Progenitor cell of endocrine pancreas (in vitro differentiated cells): ENCODE measurements around the gene NOTCH1. TPM values are rescaled to one million over a fixed set of nuclear protein-coding genes. Genes with fewer than 3 reads are reported as not detected.

ENCODE experiments used
- DNase-seq: peaks from one replicate; pipeline ENCODE4 v3.0.0; 2021; ENCODE audit warnings: low spot score; ENCODE audit not compliant: unreplicated experiment
- H3K27ac Mint-ChIP-seq: 2 replicates; pipeline ENCODE4 v1.8.0; 2021; ENCODE audit warnings: mild to moderate bottlenecking, moderate library complexity, mixed read lengths
- H3K27me3 Mint-ChIP-seq: 2 replicates; pipeline ENCODE4 v1.8.0; 2021; ENCODE audit warnings: mixed read lengths
- H3K36me3 Mint-ChIP-seq: 2 replicates; pipeline ENCODE4 v1.8.0; 2022; ENCODE audit warnings: mixed read lengths; ENCODE audit not compliant: insufficient read depth
- H3K4me1 Mint-ChIP-seq: 2 replicates; pipeline ENCODE4 v1.8.0; 2021; ENCODE audit warnings: low read depth, mixed read lengths
- H3K4me3 Mint-ChIP-seq: 2 replicates; pipeline ENCODE4 v1.8.0; 2021; ENCODE audit warnings: low read depth, mild to moderate bottlenecking, moderate library complexity, mixed read lengths
- H3K9me3 Mint-ChIP-seq: 2 replicates; pipeline ENCODE4 v1.8.0; 2021; ENCODE audit warnings: low read depth, mixed read lengths
- total RNA-seq: library from RNA; stranded (reverse); gene quantifications from 2 replicates; pipeline ENCODE4 v1.2.1, GENCODE V29; 2021
- TF ChIP-seq, protein P1 (sequence below): fragments of 200-600 bp; sonication (generic); IDR thresholded peaks from one replicate; pipeline ENCODE4 v1.5.0; 2021; ENCODE audit warnings: antibody characterized with exemption, mild to moderate bottlenecking; ENCODE audit not compliant: unreplicated experiment

The NOTCH1 gene
- total RNA-seq, 1 donor from 2014 or later, result 130 TPM

DNA sequence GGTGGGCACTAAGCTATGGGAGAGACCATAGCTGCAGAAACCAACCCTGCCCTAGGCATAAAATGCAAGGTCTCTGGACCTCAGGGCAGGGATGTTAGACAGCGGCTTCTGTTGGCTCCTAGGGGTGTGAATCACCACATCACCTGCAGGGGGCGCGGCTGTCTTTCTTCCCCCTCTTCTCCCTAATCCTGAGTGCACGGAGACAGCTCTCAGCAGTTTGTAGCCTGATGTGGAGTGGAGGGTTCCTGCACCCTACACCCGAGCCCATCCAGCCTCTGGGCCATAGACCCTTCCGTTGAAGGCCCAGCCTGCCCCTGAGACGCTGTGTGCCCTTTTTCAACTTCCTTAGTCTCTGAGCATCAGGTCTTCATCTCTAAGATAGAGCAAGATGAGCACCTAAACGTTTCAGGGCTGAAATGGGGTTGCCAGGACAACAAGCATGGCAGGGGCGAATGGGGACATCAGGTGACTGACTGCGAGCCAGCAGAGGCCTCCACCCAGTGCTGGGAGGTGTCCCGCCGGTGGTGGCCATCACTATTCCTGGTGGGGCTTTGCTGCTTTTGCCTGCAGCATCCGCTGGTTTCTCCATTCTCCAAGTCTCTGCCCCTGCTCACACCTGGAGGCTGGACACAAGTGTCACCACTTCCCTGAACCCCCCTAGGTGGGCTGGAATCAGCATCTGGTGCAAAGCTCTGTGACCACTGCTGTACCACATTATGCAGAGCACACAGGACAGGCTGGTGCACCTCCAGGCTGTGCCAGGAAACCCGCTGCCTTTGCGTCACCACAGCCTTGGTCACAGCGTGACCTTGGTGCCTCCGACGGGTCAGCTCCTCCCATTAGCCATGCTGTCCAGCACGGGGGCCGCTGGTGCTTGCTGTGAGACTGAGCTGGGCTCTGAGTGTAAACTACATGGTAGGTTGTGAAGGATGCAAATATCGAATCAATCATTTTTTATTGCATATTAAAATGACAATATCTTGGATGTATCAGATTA, 60.5 kb downstream of the NOTCH1 start:
- H3K9me3 Mint-ChIP-seq, result no peaks in the 10 kb centered on the region
- H3K4me1 Mint-ChIP-seq, result peaks cover 13% of the 10 kb centered on the region
- H3K27me3 Mint-ChIP-seq, result peaks cover 18% of the 10 kb centered on the region
- TF ChIP-seq, protein P1, sequence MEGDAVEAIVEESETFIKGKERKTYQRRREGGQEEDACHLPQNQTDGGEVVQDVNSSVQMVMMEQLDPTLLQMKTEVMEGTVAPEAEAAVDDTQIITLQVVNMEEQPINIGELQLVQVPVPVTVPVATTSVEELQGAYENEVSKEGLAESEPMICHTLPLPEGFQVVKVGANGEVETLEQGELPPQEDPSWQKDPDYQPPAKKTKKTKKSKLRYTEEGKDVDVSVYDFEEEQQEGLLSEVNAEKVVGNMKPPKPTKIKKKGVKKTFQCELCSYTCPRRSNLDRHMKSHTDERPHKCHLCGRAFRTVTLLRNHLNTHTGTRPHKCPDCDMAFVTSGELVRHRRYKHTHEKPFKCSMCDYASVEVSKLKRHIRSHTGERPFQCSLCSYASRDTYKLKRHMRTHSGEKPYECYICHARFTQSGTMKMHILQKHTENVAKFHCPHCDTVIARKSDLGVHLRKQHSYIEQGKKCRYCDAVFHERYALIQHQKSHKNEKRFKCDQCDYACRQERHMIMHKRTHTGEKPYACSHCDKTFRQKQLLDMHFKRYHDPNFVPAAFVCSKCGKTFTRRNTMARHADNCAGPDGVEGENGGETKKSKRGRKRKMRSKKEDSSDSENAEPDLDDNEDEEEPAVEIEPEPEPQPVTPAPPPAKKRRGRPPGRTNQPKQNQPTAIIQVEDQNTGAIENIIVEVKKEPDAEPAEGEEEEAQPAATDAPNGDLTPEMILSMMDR, result peak; percentile 88
- DNase-seq, result peak; percentile 78
- peak overlapping the region; percentile 64 for H3K4me3 Mint-ChIP-seq
- H3K36me3 Mint-ChIP-seq, result no peaks in the 10 kb centered on the region
- peak overlapping the region; percentile 82 for H3K27ac Mint-ChIP-seq

DNA sequence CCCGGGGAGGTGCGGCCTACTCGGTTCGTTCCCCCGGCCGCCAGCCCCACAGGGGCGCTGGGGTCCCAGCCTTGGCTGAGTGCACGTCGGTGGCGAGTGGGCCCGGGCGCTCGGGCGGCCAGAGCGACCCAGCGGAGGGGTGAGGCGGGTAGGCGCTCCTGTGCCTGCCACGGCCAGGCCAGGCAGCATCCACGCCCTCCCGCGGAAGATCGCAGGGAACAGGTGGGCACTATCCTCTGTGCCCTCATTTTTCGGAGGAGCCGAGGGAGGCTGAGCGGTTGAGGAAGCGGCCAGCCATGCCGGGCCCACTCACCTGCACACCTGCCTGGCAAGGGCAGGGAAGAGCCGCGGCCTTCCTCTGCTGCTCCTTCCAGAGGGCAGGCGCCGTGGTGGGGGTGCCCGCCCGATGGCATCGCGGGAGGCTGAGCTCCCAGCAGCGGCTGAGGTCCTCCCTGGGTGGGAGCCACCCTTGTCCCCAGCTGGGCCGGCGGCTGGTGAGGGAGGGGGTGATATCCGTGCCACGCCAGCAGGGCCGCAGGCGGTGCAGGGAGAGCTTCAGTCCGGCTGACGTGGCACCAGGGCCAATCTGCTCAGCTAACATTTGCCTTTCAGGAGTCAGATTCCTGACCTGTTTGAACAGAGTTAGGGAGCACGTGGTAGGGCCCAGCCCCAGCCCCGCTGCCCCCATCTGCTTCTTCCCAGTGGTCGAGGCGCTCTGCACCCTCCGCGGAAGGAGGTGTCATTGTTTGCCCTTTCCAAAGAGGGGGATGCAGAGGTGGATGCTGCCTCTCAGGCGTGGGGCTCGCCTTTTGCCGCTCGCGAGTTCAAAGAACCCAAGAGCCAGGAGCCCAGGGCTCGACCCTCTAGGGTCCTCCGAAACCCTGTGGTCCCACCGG, 61.4 kb downstream of the NOTCH1 start:
- peaks cover 18% of the 10 kb centered on the region for H3K4me1 Mint-ChIP-seq
- no peaks in the 10 kb centered on the region for H3K9me3 Mint-ChIP-seq
- no peaks in the 10 kb centered on the region for H3K36me3 Mint-ChIP-seq
- H3K4me3 Mint-ChIP-seq, result peak overlapping the region; percentile 64
- H3K27ac Mint-ChIP-seq, result peak overlapping the region; percentile 82
- peak; percentile 27 for DNase-seq
- TF ChIP-seq, protein P1, result no peak
- peaks cover 15% of the 10 kb centered on the region for H3K27me3 Mint-ChIP-seq

GRCh38 chr9:136483589-136484152, 62.2 kb downstream of the NOTCH1 start:
- Mint-ChIP-seq H3K4me1 (peaks cover 23% of the 10 kb centered on the region), H3K27ac (peak overlapping the region; percentile 100), H3K36me3 (peaks cover 1% of the 10 kb centered on the region), H3K9me3 (no peaks in the 10 kb centered on the region), H3K27me3 (peaks cover 15% of the 10 kb centered on the region), H3K4me3 (peak overlapping the region; percentile 96)
- DNase-seq, result peak; percentile 96
- TF ChIP-seq, protein P1, result no peak

- H3K4me3 Mint-ChIP-seq, result peak within 1 kb of the TSS; percentile 96
- TF ChIP-seq, protein P1, result no peak
- peaks cover 1% of the 10 kb centered on the region for H3K36me3 Mint-ChIP-seq
- peaks cover 25% of the 10 kb centered on the region for H3K4me1 Mint-ChIP-seq
- peak; percentile 99 for DNase-seq
- peak within 1 kb of the TSS; percentile 100 for H3K27ac Mint-ChIP-seq
- peaks cover 11% of the 10 kb centered on the region for H3K27me3 Mint-ChIP-seq
- H3K9me3 Mint-ChIP-seq, result no peaks in the 10 kb centered on the region
These were observed 62.9 kb downstream of the NOTCH1 start, which contains the start of gene SEC16A for GRCh38 chr9:136482793-136483588. Gene SEC16A (minus strand): TSS chr9:136483040. CDS start chr9:136477615, 5,425 bp downstream.
